Natural killer cell (primary cell): ENCODE results near the gene ASCL3. TPM values are rescaled to one million over a fixed set of nuclear protein-coding genes. Genes with fewer than 3 reads are reported as not detected.

Source experiments
- ATAC-seq, 3 donors: fragments of 150-1000 bp in 2 of 3; fragments of 200-7000 bp in 1 of 3; cut with Tn5 transposase; 1 replicate in 1 of 3; 2 replicates in 2 of 3; pipeline ENCODE4 v1.10.0; 2021; ENCODE audit warnings: mild to moderate bottlenecking in 2 of 3, moderate library complexity in 2 of 3
- DNase-seq, 2 donors: peaks; one replicate each; pipeline versions ENCODE4 v3.0.0 to v3.0.0-alpha.2; 2013 to 2021; ENCODE audit warnings: mixed read lengths in 1 of 2
- H3K27ac ChIP-seq: one replicate; pipeline ENCODE4 v1.5.1; 2013; ENCODE audit warnings: mild to moderate bottlenecking, low read length
- H3K27me3 ChIP-seq: one replicate; pipeline ENCODE4 v1.6.1; 2013; ENCODE audit warnings: low read length; ENCODE audit not compliant: control insufficient read depth, insufficient read depth
- H3K36me3 ChIP-seq: one replicate; pipeline ENCODE4 v1.6.1; 2013; ENCODE audit warnings: low read length; ENCODE audit not compliant: control insufficient read depth, insufficient read depth
- H3K4me1 ChIP-seq: one replicate; pipeline ENCODE4 v1.6.1; 2013; ENCODE audit warnings: low read length; ENCODE audit not compliant: control insufficient read depth, insufficient read depth
- H3K4me3 ChIP-seq: one replicate; pipeline ENCODE4 v1.5.1; 2013; ENCODE audit warnings: low read length
- H3K9me3 ChIP-seq: one replicate; pipeline ENCODE4 v1.6.1; 2013; ENCODE audit warnings: low read length; ENCODE audit not compliant: control insufficient read depth, insufficient read depth
- H3K27ac Mint-ChIP-seq, 2 donors: one replicate each; pipeline ENCODE4 v1.8.0; 2022; ENCODE audit warnings: mild to moderate bottlenecking in 2 of 2, mixed read lengths in 2 of 2, moderate library complexity in 1 of 2
- H3K27me3 Mint-ChIP-seq, 2 donors: one replicate each; pipeline ENCODE4 v1.8.0; 2022; ENCODE audit warnings: low read depth in 2 of 2, mixed read lengths in 2 of 2
- H3K36me3 Mint-ChIP-seq: one replicate; pipeline ENCODE4 v1.8.0; 2022; ENCODE audit warnings: mixed read lengths
- H3K4me1 Mint-ChIP-seq, 2 donors: one replicate each; pipeline ENCODE4 v1.8.0; 2022; ENCODE audit warnings: mixed read lengths in 2 of 2
- H3K4me3 Mint-ChIP-seq: one replicate; pipeline ENCODE4 v1.8.0; 2022; ENCODE audit warnings: mild to moderate bottlenecking, moderate library complexity, mixed read lengths
- H3K9me3 Mint-ChIP-seq, 2 donors: one replicate each; pipeline ENCODE4 v1.8.0; 2022; ENCODE audit warnings: mixed read lengths in 2 of 2
- WGBS: methylation state at CpG from one replicate; pipeline ENCODE4 v1.1.7; 2013; ENCODE audit warnings: missing lambda C conversion rate; ENCODE audit not compliant: insufficient coverage; 5-methylcytosine and 5-hydroxymethylcytosine counted together
- intact Hi-C: fragments of 100-400 bp; cut with micrococcal nuclease; formaldehyde crosslinking; loops from one replicate; pipeline ENCODE4 v1.14.2; 2022
- total RNA-seq, 4 donors: library from RNA; stranded (reverse); fragments of 120-200 nt in 1 of 4; gene quantifications; one replicate each; pipeline versions ENCODE4 v1.2.3 to v1.2.4, GENCODE V29; 2013 to 2022
- TF ChIP-seq, protein P1 (sequence below): fragments of 200-600 bp; IDR thresholded peaks from one replicate; pipeline ENCODE4 v1.8.0; 2022; ENCODE audit warnings: antibody characterized with exemption

Gene ASCL3
- total RNA-seq, 3 donors from 2014 or later (not counting 1 experiment from before 2014, with no cell fraction given) = not detected

DNA sequence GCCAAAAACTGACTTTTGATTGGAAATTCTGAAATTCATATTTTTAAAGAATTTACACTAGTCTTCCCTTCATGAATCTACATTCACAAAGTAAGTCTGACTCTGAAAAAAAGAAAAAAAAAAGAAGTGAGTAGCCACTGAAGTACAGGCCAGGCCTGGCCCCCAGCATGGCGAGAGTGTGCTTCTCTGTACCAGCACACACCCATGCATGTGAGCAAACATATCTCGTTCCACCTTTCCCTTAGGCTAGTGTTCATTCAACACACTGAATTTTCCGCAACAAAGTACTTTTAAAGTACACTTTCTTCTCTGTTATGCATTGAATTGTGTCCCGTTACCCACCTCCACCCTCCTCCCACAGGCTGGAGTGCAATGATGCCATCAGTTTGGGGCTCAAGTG is 14.6 kb downstream of the ASCL3 start:
- Histone ChIP-seq H3K9me3 (no peaks in the 10 kb centered on the region), H3K4me3 (no peak overlapping the region), H3K27me3 (no peaks in the 10 kb centered on the region), H3K4me1 (no peaks in the 10 kb centered on the region), H3K36me3 (no peaks in the 10 kb centered on the region), H3K27ac (no peak overlapping the region)
- Mint-ChIP-seq H3K9me3 (no peaks in the 10 kb centered on the region), H3K27me3 (peaks cover 0 to 2% of the 10 kb centered on the region in 2 donors), H3K4me1 (no peaks in the 10 kb centered on the region), H3K36me3 (no peaks in the 10 kb centered on the region), H3K27ac (no peak overlapping the region), H3K4me3 (no peak overlapping the region)
- TF ChIP-seq, protein P1, sequence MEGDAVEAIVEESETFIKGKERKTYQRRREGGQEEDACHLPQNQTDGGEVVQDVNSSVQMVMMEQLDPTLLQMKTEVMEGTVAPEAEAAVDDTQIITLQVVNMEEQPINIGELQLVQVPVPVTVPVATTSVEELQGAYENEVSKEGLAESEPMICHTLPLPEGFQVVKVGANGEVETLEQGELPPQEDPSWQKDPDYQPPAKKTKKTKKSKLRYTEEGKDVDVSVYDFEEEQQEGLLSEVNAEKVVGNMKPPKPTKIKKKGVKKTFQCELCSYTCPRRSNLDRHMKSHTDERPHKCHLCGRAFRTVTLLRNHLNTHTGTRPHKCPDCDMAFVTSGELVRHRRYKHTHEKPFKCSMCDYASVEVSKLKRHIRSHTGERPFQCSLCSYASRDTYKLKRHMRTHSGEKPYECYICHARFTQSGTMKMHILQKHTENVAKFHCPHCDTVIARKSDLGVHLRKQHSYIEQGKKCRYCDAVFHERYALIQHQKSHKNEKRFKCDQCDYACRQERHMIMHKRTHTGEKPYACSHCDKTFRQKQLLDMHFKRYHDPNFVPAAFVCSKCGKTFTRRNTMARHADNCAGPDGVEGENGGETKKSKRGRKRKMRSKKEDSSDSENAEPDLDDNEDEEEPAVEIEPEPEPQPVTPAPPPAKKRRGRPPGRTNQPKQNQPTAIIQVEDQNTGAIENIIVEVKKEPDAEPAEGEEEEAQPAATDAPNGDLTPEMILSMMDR = no peak
- WGBS = 93% methylated on average over 4 of the region's 4 CpGs
- intact Hi-C loops = no loop called here
- ATAC-seq (no peak), DNase-seq (no peak)

DNA sequence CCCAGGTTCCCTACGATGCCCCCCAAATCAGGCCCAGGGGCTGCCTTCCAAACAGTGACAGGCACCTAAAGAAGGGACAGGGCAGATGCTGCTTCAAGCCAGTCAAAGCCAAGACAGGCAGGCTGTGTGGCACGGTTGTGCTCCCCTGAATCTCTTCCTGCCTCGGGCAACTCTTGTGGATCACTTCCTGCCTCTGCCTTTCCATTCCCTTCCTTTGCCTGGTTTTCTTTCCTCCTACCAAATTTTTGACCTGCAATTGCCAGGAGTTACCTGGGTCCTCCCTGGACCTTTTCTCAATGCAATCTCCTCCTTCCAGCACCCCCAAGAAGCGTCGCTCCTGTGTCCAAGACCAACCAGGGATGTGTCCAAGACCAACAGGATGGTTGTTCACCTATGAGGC is 15.6 kb downstream of the ASCL3 start:
- intact Hi-C loops = no loop called here
- TF ChIP-seq, protein P1 = no peak
- Mint-ChIP-seq H3K36me3 (no peaks in the 10 kb centered on the region), H3K9me3 (no peaks in the 10 kb centered on the region), H3K27ac (no peak overlapping the region), H3K4me1 (no peaks in the 10 kb centered on the region), H3K27me3 (peaks cover 0 to 2% of the 10 kb centered on the region in 2 donors), H3K4me3 (no peak overlapping the region)
- Histone ChIP-seq H3K27ac (no peak overlapping the region), H3K4me1 (no peaks in the 10 kb centered on the region), H3K9me3 (no peaks in the 10 kb centered on the region), H3K4me3 (no peak overlapping the region), H3K36me3 (no peaks in the 10 kb centered on the region), H3K27me3 (no peaks in the 10 kb centered on the region)
- 89% methylated on average over 5 of the region's 5 CpGs for WGBS
- ATAC-seq = no peak
- no peak for DNase-seq

DNA sequence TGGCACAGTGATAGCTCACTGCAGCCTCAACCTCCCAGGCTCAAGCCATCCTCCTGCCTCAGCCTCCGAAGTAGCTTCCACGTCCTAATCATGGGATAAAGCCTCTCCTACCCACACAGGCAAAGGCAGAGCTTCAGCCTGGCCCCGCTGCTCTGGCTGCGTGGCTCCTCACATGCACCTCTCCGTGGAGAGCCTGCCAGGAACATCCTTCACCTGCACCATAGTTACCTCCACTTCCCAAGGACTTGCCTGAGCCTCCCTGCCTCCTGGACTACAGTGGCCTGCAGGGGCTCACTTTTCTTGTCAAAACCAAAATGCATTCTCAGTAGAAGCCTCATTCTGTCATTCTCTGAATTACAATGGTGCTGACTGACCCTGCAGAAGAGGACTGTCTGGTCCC is 16.6 kb downstream of the ASCL3 start:
- TF ChIP-seq, protein P1 = no peak
- Histone ChIP-seq H3K27me3 (no peaks in the 10 kb centered on the region), H3K4me1 (no peaks in the 10 kb centered on the region), H3K27ac (no peak overlapping the region), H3K4me3 (no peak overlapping the region), H3K36me3 (no peaks in the 10 kb centered on the region), H3K9me3 (no peaks in the 10 kb centered on the region)
- DNase-seq (no peak), ATAC-seq (no peak)
- no peak overlapping the region for H3K4me3 Mint-ChIP-seq
- peaks cover 0 to 2% of the 10 kb centered on the region in 2 donors for H3K27me3 Mint-ChIP-seq
- no peaks in the 10 kb centered on the region for H3K36me3 Mint-ChIP-seq
- intact Hi-C loops = no loop called here
- no peaks in the 10 kb centered on the region for H3K4me1 Mint-ChIP-seq
- H3K27ac Mint-ChIP-seq = no peak overlapping the region
- no peaks in the 10 kb centered on the region for H3K9me3 Mint-ChIP-seq
- WGBS = 95% methylated on average over 5 of the region's 5 CpGs

DNA sequence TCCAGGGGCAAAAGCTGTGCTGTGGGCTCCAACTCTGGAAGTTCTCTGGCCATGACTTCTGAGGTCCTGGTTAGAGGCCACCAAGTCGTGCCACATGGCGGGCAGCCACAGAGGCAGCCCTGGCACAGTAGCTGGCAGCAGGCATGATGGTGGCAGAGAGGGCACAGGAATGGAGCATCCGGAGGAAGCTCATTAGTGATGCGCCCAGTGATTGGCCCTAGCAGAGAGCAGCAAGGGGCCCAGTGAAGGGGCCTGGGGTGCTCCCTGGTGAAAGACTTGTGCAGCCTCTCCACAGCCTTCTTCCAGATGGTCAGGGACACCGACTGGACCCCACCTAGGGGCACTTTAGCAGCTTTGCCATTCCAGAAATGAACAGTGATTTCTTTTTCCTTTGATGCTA is 17.1 kb downstream of the ASCL3 start:
- Mint-ChIP-seq H3K27me3 (peaks cover 0 to 2% of the 10 kb centered on the region in 2 donors), H3K27ac (no peak overlapping the region), H3K9me3 (no peaks in the 10 kb centered on the region), H3K4me1 (no peaks in the 10 kb centered on the region), H3K36me3 (no peaks in the 10 kb centered on the region), H3K4me3 (no peak overlapping the region)
- H3K4me1 ChIP-seq = no peaks in the 10 kb centered on the region
- no peaks in the 10 kb centered on the region for H3K36me3 ChIP-seq
- intact Hi-C loops = no loop called here
- H3K27me3 ChIP-seq = no peaks in the 10 kb centered on the region
- WGBS = 90% methylated on average over 5 of the region's 5 CpGs
- DNase-seq (no peak), ATAC-seq (no peak)
- H3K4me3 ChIP-seq = no peak overlapping the region
- H3K9me3 ChIP-seq = no peaks in the 10 kb centered on the region
- TF ChIP-seq, protein P1 = no peak
- no peak overlapping the region for H3K27ac ChIP-seq
